ENCODE results near the gene DLEC1.

- no peak for TF ChIP-seq OSR1 (CRISPR knock-in tag; IDR thresholded peaks at IDR 0.05)
- TF ChIP-seq PATZ1 (CRISPR knock-in tag; IDR thresholded peaks at IDR 0.05; ENCODE audit: borderline replicate concordance): no peak
- no peak for TF ChIP-seq CSDC2 (CRISPR knock-in tag; IDR thresholded peaks at IDR 0.05)
- no peak for TF ChIP-seq CREB5 (CRISPR knock-in tag; IDR thresholded peaks at IDR 0.05; ENCODE audit: low read depth)
- TF ChIP-seq ARNTL (CRISPR knock-in tag; IDR thresholded peaks at IDR 0.05; ENCODE audit: borderline replicate concordance, low read depth): no peak
- no peak for TF ChIP-seq ZFP3 (CRISPR knock-in tag; IDR thresholded peaks at IDR 0.05)
- no peak for TF ChIP-seq ZFP30 (CRISPR knock-in tag; IDR thresholded peaks at IDR 0.05)
Measured at GRCh38 chr3:38007754-38008090, 31.3 kb upstream of the DLEC1 start.

Measured in SK-N-SH treated with all-trans-retinoic acid at 6 μM for 48 hours (cell line).